Colonic mucosa (tissue), 4 donors: ENCODE data around the gene CYB5D1. TPM values are rescaled to one million over a fixed set of nuclear protein-coding genes. Genes with fewer than 3 reads are reported as not detected.

Experiments used
- DNase-seq: peaks from one replicate; pipeline ENCODE4 v3.0.0-alpha.2; 2020
- H3K27ac ChIP-seq: fragments of 200-600 bp; one replicate; pipeline ENCODE4 v1.8.0; 2021
- H3K27me3 ChIP-seq: fragments of 200-600 bp; one replicate; pipeline ENCODE4 v1.8.0; 2021
- H3K36me3 ChIP-seq: fragments of 200-600 bp; one replicate; pipeline ENCODE4 v1.8.0; 2021
- H3K4me1 ChIP-seq: fragments of 200-600 bp; one replicate; pipeline ENCODE4 v1.8.0; 2021; ENCODE audit warnings: mild to moderate bottlenecking
- H3K4me3 ChIP-seq: fragments of 200-600 bp; one replicate; pipeline ENCODE4 v1.8.0; 2021
- H3K9ac ChIP-seq, 2 donors: one replicate each; pipeline ENCODE4 v1.7.0; 2013; ENCODE audit warnings: control low read depth in 2 of 2, low read depth in 2 of 2, low read length in 2 of 2
- H3K9me3 ChIP-seq: fragments of 200-600 bp; one replicate; pipeline ENCODE4 v1.8.0; 2021
- intact Hi-C: fragments of 100-400 bp; cut with DNase I; formaldehyde crosslinking; loops from one replicate; pipeline ENCODE4 v1.14.1; 2022
- total RNA-seq, 2 donors: library from RNA; stranded (reverse); fragmentation: NEBNext Ultra II Directional in 1 of 2; extraction: Animal tissue kit (Norgen Biotek cat#: 25700) in 1 of 2; gene quantifications; one replicate each; pipeline ENCODE4 v1.2.1, GENCODE V29; 2021
- TF ChIP-seq, protein P1 (sequence below): fragments of 200-600 bp; IDR thresholded peaks from one replicate; pipeline ENCODE4 v1.8.0; 2022; ENCODE audit warnings: antibody characterized with exemption, mild to moderate bottlenecking
- donor health status: healthy.
- donor health status: DM: no; HTN: no; CAD: no.
- donor health status: DM: no; HTN: no; CAD: no.

The CYB5D1 gene
- total RNA-seq, 2 donors from 2014 or later, result 9.4 to 18.2 TPM

DNA sequence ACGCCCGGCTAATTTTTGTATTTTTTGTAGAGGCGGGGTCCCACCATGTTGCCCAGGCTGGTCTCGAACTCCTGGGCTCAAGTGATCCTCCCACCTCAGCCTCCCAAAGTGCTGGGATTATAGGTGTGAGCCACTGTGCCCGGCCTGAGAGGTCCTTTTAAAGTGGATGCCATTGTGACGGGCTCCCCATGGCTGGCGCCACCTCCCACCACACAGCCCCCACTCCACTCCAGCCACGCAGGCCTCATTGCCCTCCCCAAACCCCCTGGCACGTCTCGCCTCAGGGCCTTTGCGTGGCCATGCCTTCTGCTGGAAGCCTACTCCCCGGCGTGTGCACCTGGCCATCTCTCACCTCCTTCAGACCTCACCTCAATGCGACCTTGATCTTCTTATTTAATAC lies 35.7 kb upstream of the CYB5D1 start:
- H3K27me3 ChIP-seq, result no peaks in the 10 kb centered on the region
- DNase-seq, result no peak
- H3K4me3 ChIP-seq, result no peak overlapping the region
- intact Hi-C loops, result no loop called here
- TF ChIP-seq, protein P1, sequence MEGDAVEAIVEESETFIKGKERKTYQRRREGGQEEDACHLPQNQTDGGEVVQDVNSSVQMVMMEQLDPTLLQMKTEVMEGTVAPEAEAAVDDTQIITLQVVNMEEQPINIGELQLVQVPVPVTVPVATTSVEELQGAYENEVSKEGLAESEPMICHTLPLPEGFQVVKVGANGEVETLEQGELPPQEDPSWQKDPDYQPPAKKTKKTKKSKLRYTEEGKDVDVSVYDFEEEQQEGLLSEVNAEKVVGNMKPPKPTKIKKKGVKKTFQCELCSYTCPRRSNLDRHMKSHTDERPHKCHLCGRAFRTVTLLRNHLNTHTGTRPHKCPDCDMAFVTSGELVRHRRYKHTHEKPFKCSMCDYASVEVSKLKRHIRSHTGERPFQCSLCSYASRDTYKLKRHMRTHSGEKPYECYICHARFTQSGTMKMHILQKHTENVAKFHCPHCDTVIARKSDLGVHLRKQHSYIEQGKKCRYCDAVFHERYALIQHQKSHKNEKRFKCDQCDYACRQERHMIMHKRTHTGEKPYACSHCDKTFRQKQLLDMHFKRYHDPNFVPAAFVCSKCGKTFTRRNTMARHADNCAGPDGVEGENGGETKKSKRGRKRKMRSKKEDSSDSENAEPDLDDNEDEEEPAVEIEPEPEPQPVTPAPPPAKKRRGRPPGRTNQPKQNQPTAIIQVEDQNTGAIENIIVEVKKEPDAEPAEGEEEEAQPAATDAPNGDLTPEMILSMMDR, result no peak
- H3K4me1 ChIP-seq, result no peaks in the 10 kb centered on the region
- no peak overlapping the region for H3K9ac ChIP-seq
- no peak overlapping the region for H3K27ac ChIP-seq
- no peaks in the 10 kb centered on the region for H3K36me3 ChIP-seq
- no peaks in the 10 kb centered on the region for H3K9me3 ChIP-seq

DNA sequence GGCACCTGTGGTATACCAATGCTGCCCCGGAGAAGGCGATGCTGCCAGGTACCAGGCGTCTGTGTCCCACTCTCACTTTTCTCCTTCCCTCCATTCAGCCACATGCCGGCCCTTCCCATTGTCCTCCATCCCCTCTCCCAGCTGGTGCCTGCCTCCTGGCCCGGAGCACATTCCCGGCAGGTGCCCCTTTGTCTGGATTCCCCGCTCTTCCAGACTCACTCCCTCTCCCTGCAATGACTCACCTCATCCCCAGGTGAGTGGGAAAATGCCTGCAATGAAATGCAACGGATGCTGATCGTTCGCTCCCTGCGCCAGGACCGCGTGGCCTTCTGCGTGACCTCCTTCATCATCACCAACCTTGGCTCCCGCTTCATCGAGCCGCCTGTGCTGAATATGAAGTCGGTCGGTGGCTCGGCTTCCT lies 34.2 kb upstream of the CYB5D1 start:
- Histone ChIP-seq H3K4me3 (no peak overlapping the region), H3K27ac (no peak overlapping the region), H3K27me3 (no peaks in the 10 kb centered on the region), H3K9ac (no peak overlapping the region), H3K9me3 (no peaks in the 10 kb centered on the region), H3K4me1 (no peaks in the 10 kb centered on the region), H3K36me3 (no peaks in the 10 kb centered on the region)
- no peak for DNase-seq
- TF ChIP-seq, protein P1, result no peak
- intact Hi-C loops, result loop anchor here (2.0 kb wide), 1 partner anchor 27 kb away; no protein-coding TSS in a partner anchor

DNA sequence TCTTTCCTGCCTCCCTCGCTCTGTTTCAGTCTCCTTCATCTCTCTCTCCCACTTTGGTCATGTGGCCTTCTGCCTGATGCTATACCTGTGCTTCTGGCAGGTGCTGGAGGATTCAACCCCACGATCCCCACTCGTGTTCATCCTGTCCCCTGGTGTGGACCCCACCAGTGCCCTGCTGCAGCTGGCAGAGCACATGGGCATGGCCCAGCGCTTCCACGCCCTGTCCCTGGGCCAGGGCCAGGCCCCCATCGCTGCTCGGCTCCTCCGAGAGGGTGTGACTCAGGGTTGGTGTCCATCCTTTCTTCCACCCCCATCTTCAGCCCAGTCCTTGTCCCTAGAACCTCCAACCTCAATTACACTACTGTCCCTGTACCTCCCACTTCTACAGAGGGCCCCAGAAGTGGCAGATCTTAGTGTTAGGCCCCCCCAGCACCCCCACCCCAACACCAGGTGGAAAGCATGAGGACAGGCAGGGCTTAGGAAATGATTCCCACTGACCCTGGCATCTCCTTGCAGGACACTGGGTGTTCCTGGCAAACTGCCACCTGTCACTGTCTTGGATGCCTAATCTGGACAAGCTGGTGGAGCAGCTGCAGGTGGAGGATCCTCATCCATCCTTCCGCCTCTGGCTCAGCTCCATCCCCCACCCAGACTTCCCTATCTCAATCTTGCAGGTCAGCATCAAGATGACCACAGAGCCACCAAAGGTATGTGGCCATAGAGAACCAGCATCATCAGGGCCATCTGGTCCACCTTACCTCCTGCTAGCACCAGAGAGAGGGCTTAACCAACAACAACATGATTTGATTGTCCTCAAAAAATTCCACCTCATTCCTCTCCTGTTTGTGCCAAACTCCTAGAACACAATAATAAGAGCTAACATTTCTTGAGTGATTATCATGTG lies 33.5 kb upstream of the CYB5D1 start:
- H3K27me3 ChIP-seq, result no peaks in the 10 kb centered on the region
- H3K9ac ChIP-seq, result no peak overlapping the region
- DNase-seq, result no peak
- H3K9me3 ChIP-seq, result no peaks in the 10 kb centered on the region
- H3K27ac ChIP-seq, result no peak overlapping the region
- H3K4me3 ChIP-seq, result no peak overlapping the region
- no peaks in the 10 kb centered on the region for H3K36me3 ChIP-seq
- intact Hi-C loops, result loop anchor here (2.0 kb wide), 1 partner anchor 27 kb away; no protein-coding TSS in a partner anchor
- TF ChIP-seq, protein P1, result no peak
- H3K4me1 ChIP-seq, result no peaks in the 10 kb centered on the region

DNA sequence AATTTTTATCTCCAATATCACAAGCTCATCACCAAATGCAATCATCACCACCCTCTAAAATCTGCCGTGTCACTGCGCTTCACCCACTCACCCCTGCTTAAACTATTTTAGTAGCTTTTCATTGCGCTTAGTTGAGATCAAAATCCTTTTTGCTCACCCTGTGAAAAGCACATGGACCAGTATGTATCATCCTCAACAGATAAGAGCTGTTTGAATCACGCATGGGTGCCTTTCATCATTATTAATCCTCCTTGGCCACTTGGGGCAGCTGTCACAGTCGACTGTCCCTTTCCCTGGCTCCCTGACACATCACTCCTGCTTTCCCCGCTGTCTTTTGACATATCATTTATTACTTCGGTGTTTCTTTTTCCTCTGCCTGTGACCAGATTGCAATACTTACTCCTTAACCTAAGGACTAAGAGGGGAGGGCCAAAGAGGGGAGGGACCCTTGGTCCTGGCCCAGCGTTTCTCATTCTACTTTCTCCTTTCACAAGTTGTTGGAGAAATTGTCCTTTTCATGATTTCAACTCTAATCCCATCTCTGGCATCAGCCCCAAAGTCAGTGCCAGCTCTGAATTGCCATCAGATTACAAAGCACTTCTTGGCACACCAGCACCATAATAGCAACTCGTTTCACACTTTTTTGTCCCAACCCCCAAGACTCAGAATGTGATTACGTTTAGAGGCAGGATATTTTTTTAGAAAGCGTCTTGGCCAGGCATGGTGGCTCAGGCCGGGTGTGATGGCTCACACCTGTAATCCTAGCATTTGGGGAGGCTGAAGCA lies 32.4 kb upstream of the CYB5D1 start:
- Histone ChIP-seq H3K36me3 (no peaks in the 10 kb centered on the region), H3K4me1 (no peaks in the 10 kb centered on the region), H3K9ac (no peak overlapping the region), H3K27ac (no peak overlapping the region), H3K27me3 (no peaks in the 10 kb centered on the region), H3K9me3 (no peaks in the 10 kb centered on the region), H3K4me3 (no peak overlapping the region)
- intact Hi-C loops, result loop anchor here (2.0 kb wide), 1 partner anchor 25 kb away; no protein-coding TSS in a partner anchor
- TF ChIP-seq, protein P1, result no peak
- DNase-seq, result no peak

DNA sequence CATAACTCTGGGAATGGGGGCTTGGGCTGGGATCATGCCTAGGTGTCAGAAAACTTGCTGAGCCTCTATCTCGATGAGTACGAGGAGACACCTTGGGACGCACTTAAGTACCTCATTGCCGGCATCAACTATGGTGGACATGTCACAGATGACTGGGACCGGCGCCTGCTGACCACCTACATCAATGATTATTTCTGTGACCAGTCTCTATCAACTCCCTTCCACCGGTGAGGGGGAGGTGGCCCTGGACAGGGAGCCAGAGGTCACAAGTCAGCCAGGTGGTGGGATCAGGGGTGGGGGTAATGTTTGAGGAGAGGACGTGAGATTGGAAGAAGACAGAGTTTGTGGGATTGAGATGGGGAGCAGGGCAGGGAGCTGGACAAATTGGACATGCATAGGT lies 27.2 kb upstream of the CYB5D1 start:
- no peak overlapping the region for H3K27ac ChIP-seq
- H3K9me3 ChIP-seq, result no peaks in the 10 kb centered on the region
- H3K27me3 ChIP-seq, result no peaks in the 10 kb centered on the region
- no peaks in the 10 kb centered on the region for H3K4me1 ChIP-seq
- DNase-seq, result no peak
- TF ChIP-seq, protein P1, result no peak
- no peaks in the 10 kb centered on the region for H3K36me3 ChIP-seq
- no peak overlapping the region for H3K9ac ChIP-seq
- no peak overlapping the region for H3K4me3 ChIP-seq
- intact Hi-C loops, result loop anchor here (2.0 to 5.0 kb wide), 2 partner anchors 64 to 83 kb away; no protein-coding TSS in a partner anchor
